Measurements from ENCODE around the gene ADGRG3.

DNA sequence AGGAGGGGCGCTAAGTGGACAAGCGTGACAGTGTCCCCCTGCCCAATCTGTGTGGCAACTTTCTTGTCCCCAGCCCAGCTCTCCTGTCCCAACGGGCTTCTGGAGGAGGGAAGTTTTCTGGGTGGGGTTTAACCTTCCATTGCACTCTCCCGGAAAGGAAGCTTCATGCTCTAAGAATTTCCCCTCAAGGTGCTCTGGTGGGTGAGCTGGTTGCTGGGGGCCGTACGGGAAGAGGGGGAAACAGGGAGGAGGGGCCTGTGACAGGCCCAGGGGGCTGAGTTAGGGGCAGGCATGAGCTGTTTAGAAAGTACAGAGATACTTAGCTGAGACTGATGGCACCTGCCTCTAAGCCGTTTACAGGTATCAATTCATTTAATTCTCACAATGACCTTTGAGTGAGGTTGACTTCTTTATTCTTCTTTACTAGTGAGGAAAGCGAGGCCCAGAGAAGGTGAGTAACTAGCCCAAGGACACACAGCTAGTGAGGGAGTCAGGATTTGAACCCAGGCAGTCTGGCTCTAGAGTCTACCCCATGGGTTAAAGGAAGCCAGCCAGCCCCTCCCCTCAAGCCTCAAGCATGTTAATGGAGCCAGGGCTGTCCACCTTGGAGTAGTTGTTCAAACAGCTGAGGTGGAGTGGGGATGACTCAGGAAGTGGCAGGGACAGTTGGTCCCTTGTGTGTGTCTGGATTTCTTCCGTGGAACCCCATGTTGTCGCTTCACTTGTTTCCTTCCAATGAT lies 20.8 kb upstream of the ADGRG3 start:
- TF ChIP-seq, protein P1, sequence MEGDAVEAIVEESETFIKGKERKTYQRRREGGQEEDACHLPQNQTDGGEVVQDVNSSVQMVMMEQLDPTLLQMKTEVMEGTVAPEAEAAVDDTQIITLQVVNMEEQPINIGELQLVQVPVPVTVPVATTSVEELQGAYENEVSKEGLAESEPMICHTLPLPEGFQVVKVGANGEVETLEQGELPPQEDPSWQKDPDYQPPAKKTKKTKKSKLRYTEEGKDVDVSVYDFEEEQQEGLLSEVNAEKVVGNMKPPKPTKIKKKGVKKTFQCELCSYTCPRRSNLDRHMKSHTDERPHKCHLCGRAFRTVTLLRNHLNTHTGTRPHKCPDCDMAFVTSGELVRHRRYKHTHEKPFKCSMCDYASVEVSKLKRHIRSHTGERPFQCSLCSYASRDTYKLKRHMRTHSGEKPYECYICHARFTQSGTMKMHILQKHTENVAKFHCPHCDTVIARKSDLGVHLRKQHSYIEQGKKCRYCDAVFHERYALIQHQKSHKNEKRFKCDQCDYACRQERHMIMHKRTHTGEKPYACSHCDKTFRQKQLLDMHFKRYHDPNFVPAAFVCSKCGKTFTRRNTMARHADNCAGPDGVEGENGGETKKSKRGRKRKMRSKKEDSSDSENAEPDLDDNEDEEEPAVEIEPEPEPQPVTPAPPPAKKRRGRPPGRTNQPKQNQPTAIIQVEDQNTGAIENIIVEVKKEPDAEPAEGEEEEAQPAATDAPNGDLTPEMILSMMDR (IDR thresholded peaks at IDR 0.05) = no peak
- TF ChIP-seq POLR2A (IDR thresholded peaks at IDR 0.05) = no peak

All from thyroid gland (tissue), 4 donors.